IPS DF 6.9 (cell line): ENCODE results near the gene ITGB7.
"Not testable (repeated sequence)": the region's sequence is repeated elsewhere in the genome, so short reads cannot be mapped to it uniquely, and the experiment has no call there.

Source experiments
- DNase-seq: peaks from one replicate; pipeline ENCODE4 v3.0.0-alpha.2; 2013; ENCODE audit warnings: low read depth, low spot score
- H3K27ac ChIP-seq: one replicate; pipeline ENCODE4 v1.5.1; 2013; ENCODE audit warnings: low read length, control low read depth
- H3K27me3 ChIP-seq: 2 replicates; pipeline ENCODE4 v1.6.1; 2013; ENCODE audit warnings: mild to moderate bottlenecking, low read length; ENCODE audit not compliant: control insufficient read depth, insufficient read depth
- H3K36me3 ChIP-seq: 2 replicates; pipeline ENCODE4 v1.6.1; 2013; ENCODE audit warnings: low read length; ENCODE audit not compliant: control insufficient read depth, insufficient read depth
- H3K4me1 ChIP-seq: 2 replicates; pipeline ENCODE4 v1.6.1; 2013; ENCODE audit warnings: low read length; ENCODE audit not compliant: control insufficient read depth, insufficient read depth
- H3K4me3 ChIP-seq: 2 replicates; pipeline ENCODE4 v1.5.1; 2013; ENCODE audit warnings: mild to moderate bottlenecking, low read length
- H3K9me3 ChIP-seq: 2 replicates; pipeline ENCODE4 v1.6.1; 2013; ENCODE audit warnings: low read length, inconsistent platforms; ENCODE audit not compliant: control insufficient read depth, insufficient read depth
- WGBS: extraction: QIAGEN DNeasy Blood & Tissue Kit; methylation state at CpG from one replicate; pipeline ENCODE4 v1.1.7; 2013; ENCODE audit warnings: mixed read lengths, missing lambda C conversion rate; ENCODE audit not compliant: insufficient read length, insufficient coverage; 5-methylcytosine and 5-hydroxymethylcytosine counted together

Gene ITGB7

DNA sequence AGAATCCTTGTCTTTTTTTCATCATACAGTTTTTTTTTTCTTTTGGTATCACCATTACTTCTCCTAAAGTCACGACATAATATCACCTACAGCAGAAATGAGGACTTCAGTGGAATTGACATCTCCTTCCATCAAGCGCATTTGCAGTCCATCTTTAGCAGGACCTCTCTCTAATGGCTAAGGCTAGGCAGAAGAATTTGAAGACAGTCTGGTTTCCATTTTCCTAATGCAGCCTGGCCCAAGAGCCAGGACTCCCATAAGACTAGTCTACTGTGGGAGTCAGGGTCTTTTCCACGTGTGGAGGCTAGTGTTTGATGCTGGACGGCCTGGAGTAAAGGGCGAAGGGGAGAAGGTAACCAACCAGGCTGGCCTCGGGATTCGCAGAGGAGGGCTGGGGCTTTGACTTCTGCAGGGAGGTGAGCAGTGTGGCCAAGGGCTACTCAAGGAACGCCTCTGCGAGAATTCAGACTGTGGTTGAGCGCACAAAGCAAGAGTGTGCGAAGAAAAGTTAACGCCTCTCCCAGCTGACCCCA is 27.3 kb downstream of the ITGB7 start:
- peak overlapping the region; percentile 75; the same call in 1 of the 2 replicates for H3K4me3 ChIP-seq
- H3K4me1 ChIP-seq, result no peaks in the 10 kb centered on the region
- no peak for DNase-seq
- H3K27ac ChIP-seq, result no peak overlapping the region
- no CpG with 5 or more reads among the region's 12 CpGs for WGBS
- peaks cover 10% of the 10 kb centered on the region; the same call in 1 of the 2 replicates for H3K27me3 ChIP-seq
- peaks cover 6% of the 10 kb centered on the region; the same call in 1 of the 2 replicates for H3K36me3 ChIP-seq
- no peaks in the 10 kb centered on the region for H3K9me3 ChIP-seq

GRCh38 chr12:53178803-53179202 is 28.2 kb downstream of the ITGB7 start:
- H3K27me3 ChIP-seq, result peaks cover 13% of the 10 kb centered on the region; the same call in 1 of the 2 replicates
- not testable (repeated sequence) for DNase-seq

DNA sequence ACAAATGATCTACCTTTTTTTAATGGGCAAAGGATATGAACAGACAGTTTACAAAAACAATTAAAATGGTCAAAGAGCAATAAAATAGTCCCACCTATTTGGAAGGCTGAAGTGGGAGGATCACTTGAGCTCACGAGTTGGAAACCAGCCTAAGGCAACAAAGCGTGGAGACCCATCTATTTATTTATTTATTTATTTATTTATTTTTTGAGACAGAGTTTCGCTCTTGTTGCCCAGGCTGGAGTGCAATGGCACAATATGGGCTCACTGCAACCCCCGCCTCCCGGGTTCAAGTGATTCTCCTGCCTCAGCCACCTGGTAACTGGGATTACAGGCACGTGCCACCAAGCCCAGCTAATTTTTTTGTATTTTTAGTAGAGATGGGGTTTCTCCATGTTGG is 29.6 kb downstream of the ITGB7 start:
- H3K36me3 ChIP-seq, H3K27ac ChIP-seq, H3K9me3 ChIP-seq, DNase-seq, H3K4me1 ChIP-seq, H3K4me3 ChIP-seq: not testable (repeated sequence)
- WGBS, result no CpG with 5 or more reads among the region's 6 CpGs
- H3K27me3 ChIP-seq, result peaks cover 25% of the 10 kb centered on the region; the same call in 1 of the 2 replicates

More at GRCh38 chr12:53178803-53179202, 28.2 kb downstream of the ITGB7 start:
- H3K27ac ChIP-seq, H3K4me3 ChIP-seq, H3K9me3 ChIP-seq, H3K4me1 ChIP-seq, H3K36me3 ChIP-seq: not testable (repeated sequence)
- no CpG with 5 or more reads among the region's 14 CpGs for WGBS

DNA sequence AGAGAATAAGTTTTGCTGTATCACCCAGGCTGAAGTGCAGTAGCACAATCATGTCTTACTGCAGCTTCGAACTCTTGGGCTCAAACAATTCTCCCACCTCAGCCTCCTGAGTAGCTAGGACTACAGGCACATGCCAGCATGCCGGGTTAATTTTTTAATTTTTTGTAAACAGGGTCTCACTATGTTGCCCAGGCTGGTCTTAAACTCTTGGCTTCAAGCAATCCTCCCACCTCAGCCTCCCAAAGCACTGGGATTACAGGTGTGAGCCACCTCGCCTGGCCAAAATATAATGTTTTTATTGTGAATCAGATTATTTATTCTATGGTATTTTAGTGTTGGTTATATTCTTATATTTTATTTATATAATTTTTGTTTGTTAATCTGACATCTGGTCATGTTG is 30.3 kb downstream of the ITGB7 start:
- H3K27ac ChIP-seq, result no peak overlapping the region
- DNase-seq, result no peak
- no peak overlapping the region for H3K4me3 ChIP-seq
- no peaks in the 10 kb centered on the region for H3K36me3 ChIP-seq
- WGBS, result no CpG with 5 or more reads among the region's 3 CpGs
- H3K9me3 ChIP-seq, result no peaks in the 10 kb centered on the region
- H3K27me3 ChIP-seq, result peaks cover 32% of the 10 kb centered on the region
- no peaks in the 10 kb centered on the region for H3K4me1 ChIP-seq

GRCh38 chr12:53174881-53175491 is 32.1 kb downstream of the ITGB7 start:
- DNase-seq, result peak; percentile 88
- WGBS, result no CpG with 5 or more reads among the region's 4 CpGs
- no peak overlapping the region for H3K27ac ChIP-seq
- no peaks in the 10 kb centered on the region for H3K9me3 ChIP-seq
- peaks cover 38% of the 10 kb centered on the region for H3K27me3 ChIP-seq
- H3K4me1 ChIP-seq, result no peaks in the 10 kb centered on the region
- no peaks in the 10 kb centered on the region for H3K36me3 ChIP-seq
- H3K4me3 ChIP-seq, result no peak overlapping the region

DNA sequence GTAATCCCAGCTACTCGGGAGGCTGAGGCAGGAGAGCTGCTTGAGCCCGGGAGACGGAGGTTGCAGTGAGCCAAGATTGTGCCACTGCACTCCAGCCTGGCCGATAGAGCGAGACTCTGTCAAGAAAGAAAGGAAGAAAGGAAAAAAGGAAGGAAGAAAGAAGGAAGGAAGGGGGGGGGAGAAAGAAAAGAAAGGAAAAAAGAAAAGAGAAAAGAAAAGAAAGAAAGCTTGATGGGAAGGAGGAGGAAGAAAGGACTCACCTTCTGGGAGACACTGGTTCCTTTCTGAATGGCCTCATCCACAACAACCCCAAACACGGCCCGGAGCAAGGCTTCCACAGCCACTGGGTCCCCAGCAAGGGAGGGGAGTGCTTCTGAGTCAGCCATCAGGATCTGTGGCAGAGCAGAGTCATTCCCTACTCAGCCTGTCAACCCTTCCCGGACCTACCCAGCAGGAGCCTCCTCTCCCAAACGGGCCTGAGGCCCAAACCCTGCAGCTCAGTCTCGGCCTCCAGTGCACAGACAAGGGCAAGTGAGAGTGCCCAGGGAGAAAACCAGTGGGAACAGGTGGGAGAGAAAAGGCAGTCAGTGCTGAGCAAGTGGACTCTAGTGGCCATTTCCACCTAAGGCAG is 33.9 kb downstream of the ITGB7 start:
- H3K27ac ChIP-seq, result no peak overlapping the region
- WGBS, result no CpG with 5 or more reads among the region's 10 CpGs
- no peaks in the 10 kb centered on the region for H3K9me3 ChIP-seq
- peaks cover 34% of the 10 kb centered on the region for H3K27me3 ChIP-seq
- no peak overlapping the region for H3K4me3 ChIP-seq
- H3K36me3 ChIP-seq, result no peaks in the 10 kb centered on the region
- H3K4me1 ChIP-seq, result no peaks in the 10 kb centered on the region
- no peak for DNase-seq

GRCh38 chr12:53172352-53172751 is 34.7 kb downstream of the ITGB7 start:
- no peak for DNase-seq
- no CpG with 5 or more reads among the region's 11 CpGs for WGBS
- peaks cover 34% of the 10 kb centered on the region for H3K27me3 ChIP-seq

DNA sequence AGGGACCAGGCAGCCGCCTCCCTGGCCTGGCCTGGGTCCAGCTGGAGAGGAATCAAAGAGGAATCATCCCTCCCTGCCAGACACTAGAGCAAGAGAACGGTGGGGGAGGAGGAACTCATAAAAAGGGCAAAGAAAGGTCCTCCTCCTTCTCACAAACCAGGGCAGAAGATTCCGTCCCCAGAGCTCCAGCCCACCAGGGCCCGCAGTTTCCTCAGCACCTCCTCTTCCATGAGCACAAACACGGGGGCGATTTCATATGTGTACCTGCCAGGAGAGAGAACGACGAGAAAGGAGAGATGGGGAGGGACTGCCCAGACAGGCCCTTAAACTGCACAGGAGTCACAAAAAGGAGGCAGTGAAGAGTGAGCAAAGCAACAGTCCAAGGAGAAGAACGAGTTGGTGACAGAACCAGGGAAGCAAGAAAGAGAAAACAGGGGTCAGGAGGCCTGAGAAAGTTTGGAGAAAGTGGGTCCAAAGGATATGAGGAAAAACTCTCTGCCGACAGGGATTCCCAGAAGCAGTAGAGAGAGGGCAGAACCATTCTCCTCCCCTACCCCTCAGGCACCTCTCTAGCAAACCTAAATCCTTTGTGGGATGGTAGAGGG is 35.2 kb downstream of the ITGB7 start:
- Histone ChIP-seq H3K27me3 (peaks cover 34% of the 10 kb centered on the region), H3K4me1 (no peaks in the 10 kb centered on the region), H3K27ac (no peak overlapping the region), H3K4me3 (no peak overlapping the region), H3K9me3 (no peaks in the 10 kb centered on the region), H3K36me3 (no peaks in the 10 kb centered on the region)
- no CpG with 5 or more reads among the region's 10 CpGs for WGBS
- no peak for DNase-seq

More at GRCh38 chr12:53172352-53172751, 34.7 kb downstream of the ITGB7 start:
- no peaks in the 10 kb centered on the region for H3K36me3 ChIP-seq
- no peak overlapping the region for H3K4me3 ChIP-seq
- H3K27ac ChIP-seq, result no peak overlapping the region
- no peaks in the 10 kb centered on the region for H3K4me1 ChIP-seq
- H3K9me3 ChIP-seq, result no peaks in the 10 kb centered on the region

- DNase-seq, result no peak
- H3K27ac ChIP-seq, result no peak overlapping the region
- H3K36me3 ChIP-seq, result no peaks in the 10 kb centered on the region
- no peak overlapping the region for H3K4me3 ChIP-seq
- no CpG with 5 or more reads among the region's 14 CpGs for WGBS
- peaks cover 32% of the 10 kb centered on the region for H3K27me3 ChIP-seq
- H3K9me3 ChIP-seq, result no peaks in the 10 kb centered on the region
- no peaks in the 10 kb centered on the region for H3K4me1 ChIP-seq
Observed at GRCh38 chr12:53170876-53171724, 36.0 kb downstream of the ITGB7 start.

- Histone ChIP-seq H3K9me3 (no peaks in the 10 kb centered on the region), H3K4me1 (no peaks in the 10 kb centered on the region), H3K4me3 (no peak overlapping the region), H3K27me3 (peaks cover 30% of the 10 kb centered on the region), H3K36me3 (no peaks in the 10 kb centered on the region), H3K27ac (no peak overlapping the region)
- WGBS, result no CpG with 5 or more reads among the region's 8 CpGs
- no peak for DNase-seq
Observed at GRCh38 chr12:53170215-53170614, 36.8 kb downstream of the ITGB7 start.
